Measurements from ENCODE around the gene NXPH4. TPM values are rescaled to one million over a fixed set of nuclear protein-coding genes. Genes with fewer than 3 reads are reported as not detected.

Gene NXPH4
- total and polyA plus RNA-seq, 4 donors, result 0.31 to 1.2 (median 0.46) TPM

DNA sequence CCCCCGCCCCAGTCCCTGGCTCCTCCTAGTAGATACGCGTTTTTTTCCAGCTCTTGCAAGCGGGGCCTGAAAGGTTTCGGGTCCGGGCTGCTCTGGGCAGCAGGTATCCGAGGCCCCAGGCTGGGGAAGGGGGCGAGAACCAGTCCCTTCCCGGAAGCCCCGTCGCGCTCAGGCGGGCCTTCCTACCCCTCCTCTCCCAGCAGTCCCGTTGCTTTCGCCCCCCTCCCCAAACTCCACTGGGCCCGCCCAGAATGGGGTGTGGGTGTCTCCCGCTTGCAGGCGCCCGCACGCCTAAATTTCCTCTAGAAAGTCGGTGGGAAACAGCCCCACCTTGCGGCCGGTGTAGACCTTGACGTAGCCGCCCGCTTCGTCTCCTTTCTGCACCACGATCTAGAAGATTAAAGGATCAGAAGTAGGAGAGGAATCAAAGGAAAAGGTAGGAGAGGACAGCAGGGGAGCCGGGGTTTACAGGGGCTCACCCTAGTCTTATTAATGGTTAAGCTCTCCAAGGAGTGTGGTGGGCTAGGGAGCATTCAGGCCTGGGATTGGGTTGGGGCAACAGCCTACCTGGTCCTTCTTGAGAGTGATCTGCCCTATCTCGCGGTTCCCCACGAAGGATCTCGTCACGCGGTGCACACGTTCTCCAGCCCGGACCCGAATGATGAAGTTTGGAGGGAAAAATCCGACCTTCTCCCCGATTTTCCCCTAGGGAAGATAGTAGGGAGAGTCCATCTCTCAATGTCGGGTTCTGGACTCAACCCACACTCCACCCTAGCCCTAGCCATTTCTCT is 27.1 kb downstream of the NXPH4 start:
- Histone ChIP-seq H3K4me3 (ENCODE audit: low read length in 2 of 2) (no peak overlapping the region), H3K27ac (ENCODE audit: low read depth in 1 of 2, low read length in 2 of 2) (no peak overlapping the region), H3K9me3 (ENCODE audit: control insufficient read depth, low read length) (no peaks in the 10 kb centered on the region), H3K4me1 (ENCODE audit: control insufficient read depth in 1 of 2, insufficient read depth in 2 of 2, low read length in 2 of 2) (no peaks in the 10 kb centered on the region), H3K36me3 (ENCODE audit: control insufficient read depth in 1 of 2, insufficient read depth in 2 of 2, low read length in 1 of 2) (no peaks in the 10 kb centered on the region), H3K27me3 (ENCODE audit: control insufficient read depth in 1 of 2, insufficient read depth in 2 of 2, low read length in 1 of 2) (no peaks in the 10 kb centered on the region)
- 15 to 17% methylated on average over 41 of the region's 41 CpGs for WGBS, 2 donors
- peak; percentile 57 for ATAC-seq (ENCODE audit: low FRiP score)
- DNase-seq, result peak; percentile 86 to 95
- intact Hi-C loops (cut with DNase I), result loop anchor here in 1 of 2 donors (1.0 kb wide), 1 partner anchor 30 kb away; no protein-coding TSS in a partner anchor

DNA sequence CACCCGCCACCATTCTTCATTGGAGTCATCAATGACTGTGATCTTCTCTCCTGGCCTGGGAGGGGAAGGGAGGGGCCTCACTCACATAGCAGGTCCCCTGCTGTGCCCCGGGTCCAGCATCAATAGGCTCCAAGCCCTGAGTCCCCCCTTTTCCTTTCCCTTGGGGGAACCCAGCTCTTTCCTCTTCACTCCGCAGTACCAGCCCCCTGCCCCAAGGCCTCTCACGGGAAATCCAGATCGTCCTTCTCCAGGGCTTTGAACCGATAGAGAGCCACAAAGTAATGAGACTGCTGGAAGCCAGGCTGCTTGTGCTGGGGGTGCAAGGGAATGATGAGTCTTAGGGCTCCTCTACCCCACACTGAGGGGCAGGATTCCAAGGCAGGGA is 27.7 kb downstream of the NXPH4 start:
- ATAC-seq (ENCODE audit: low FRiP score), result no peak
- Histone ChIP-seq H3K27me3 (ENCODE audit: control insufficient read depth in 1 of 2, insufficient read depth in 2 of 2, low read length in 1 of 2) (no peaks in the 10 kb centered on the region), H3K4me3 (ENCODE audit: low read length in 2 of 2) (no peak overlapping the region), H3K4me1 (ENCODE audit: control insufficient read depth in 1 of 2, insufficient read depth in 2 of 2, low read length in 2 of 2) (no peaks in the 10 kb centered on the region), H3K27ac (ENCODE audit: low read depth in 1 of 2, low read length in 2 of 2) (no peak overlapping the region), H3K9me3 (ENCODE audit: control insufficient read depth, low read length) (no peaks in the 10 kb centered on the region), H3K36me3 (ENCODE audit: control insufficient read depth in 1 of 2, insufficient read depth in 2 of 2, low read length in 1 of 2) (no peaks in the 10 kb centered on the region)
- WGBS, 2 donors, result 83 to 85% methylated on average over 6 of the region's 6 CpGs
- DNase-seq, result no peak
- intact Hi-C loops (cut with DNase I), result no loop called here

DNA sequence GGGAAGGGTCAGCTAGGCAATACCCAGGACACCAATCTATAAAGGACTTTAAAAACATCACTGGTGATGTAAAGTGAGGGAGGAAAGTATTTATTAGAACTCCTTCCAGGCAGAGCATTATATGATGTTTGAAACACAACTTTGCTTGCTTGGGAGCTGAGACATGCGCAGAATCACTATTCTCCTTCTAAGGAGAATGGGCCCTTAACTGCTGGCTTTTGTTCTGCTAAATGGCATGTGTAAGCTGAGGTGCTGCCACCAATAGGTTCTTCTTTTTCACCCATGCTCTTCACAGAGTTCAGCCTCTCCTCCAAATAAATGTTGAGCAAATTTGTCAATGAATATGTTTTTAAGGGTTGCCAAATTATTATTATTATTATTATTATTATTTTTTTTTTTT is 30.4 kb downstream of the NXPH4 start:
- intact Hi-C loops (cut with DNase I), result no loop called here
- no peaks in the 10 kb centered on the region for H3K36me3 ChIP-seq (ENCODE audit: control insufficient read depth in 1 of 2, insufficient read depth in 2 of 2, low read length in 1 of 2)
- H3K27me3 ChIP-seq (ENCODE audit: control insufficient read depth in 1 of 2, insufficient read depth in 2 of 2, low read length in 1 of 2), result no peaks in the 10 kb centered on the region
- no peak overlapping the region for H3K4me3 ChIP-seq (ENCODE audit: low read length in 2 of 2)
- no peak for ATAC-seq (ENCODE audit: low FRiP score)
- no peaks in the 10 kb centered on the region for H3K9me3 ChIP-seq (ENCODE audit: control insufficient read depth, low read length)
- no peaks in the 10 kb centered on the region for H3K4me1 ChIP-seq (ENCODE audit: control insufficient read depth in 1 of 2, insufficient read depth in 2 of 2, low read length in 2 of 2)
- WGBS, 2 donors, result 92 to 97% methylated on average over 1 of the region's 1 CpG
- H3K27ac ChIP-seq (ENCODE audit: low read depth in 1 of 2, low read length in 2 of 2), result no peak overlapping the region
- DNase-seq, result no peak

DNA sequence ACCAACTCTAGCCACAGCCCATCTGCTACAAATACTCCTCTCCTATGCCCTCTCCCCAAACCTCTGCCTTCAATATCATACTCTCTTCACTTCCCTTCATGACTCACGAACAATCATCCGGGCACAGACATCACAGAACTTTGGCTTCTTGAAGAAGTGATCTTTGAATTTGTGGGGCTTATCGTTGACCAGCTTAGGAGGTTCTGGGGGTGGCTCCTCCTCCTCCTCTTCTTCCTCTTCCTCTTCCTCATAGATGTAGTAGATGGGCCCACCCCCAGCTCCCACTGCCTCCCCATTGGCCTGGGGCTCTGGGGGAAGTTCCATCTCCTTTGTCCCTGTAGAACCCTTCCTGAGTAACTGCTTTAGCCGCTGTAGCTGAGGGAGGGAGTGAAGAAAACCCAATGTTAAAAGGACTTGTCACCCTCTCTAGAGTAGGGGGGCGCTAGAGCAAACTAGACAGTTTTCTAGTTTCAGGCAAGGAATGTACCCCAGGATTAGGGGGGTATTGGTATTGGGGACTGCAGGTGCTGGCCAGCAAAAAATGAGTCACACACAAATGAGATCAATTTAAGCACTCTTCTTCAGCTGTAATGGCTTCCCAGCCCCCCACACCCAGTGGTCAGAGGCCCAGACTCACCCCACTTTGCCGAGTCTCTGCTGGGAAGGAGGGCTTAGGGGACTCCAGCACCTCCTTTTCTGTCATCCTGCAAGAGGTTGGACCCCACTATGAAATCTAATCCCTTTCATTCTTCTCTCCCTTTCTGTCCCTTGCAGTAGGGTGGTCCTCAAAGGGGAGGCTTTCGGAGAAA is 32.5 kb downstream of the NXPH4 start:
- H3K27ac ChIP-seq (ENCODE audit: low read depth in 1 of 2, low read length in 2 of 2), result no peak overlapping the region
- no peaks in the 10 kb centered on the region for H3K4me1 ChIP-seq (ENCODE audit: control insufficient read depth in 1 of 2, insufficient read depth in 2 of 2, low read length in 2 of 2)
- DNase-seq (no peak), ATAC-seq (ENCODE audit: low FRiP score) (no peak)
- no peaks in the 10 kb centered on the region for H3K36me3 ChIP-seq (ENCODE audit: control insufficient read depth in 1 of 2, insufficient read depth in 2 of 2, low read length in 1 of 2)
- no peaks in the 10 kb centered on the region for H3K27me3 ChIP-seq (ENCODE audit: control insufficient read depth in 1 of 2, insufficient read depth in 2 of 2, low read length in 1 of 2)
- 80 to 82% methylated on average over 7 of the region's 7 CpGs for WGBS, 2 donors
- H3K9me3 ChIP-seq (ENCODE audit: control insufficient read depth, low read length), result no peaks in the 10 kb centered on the region
- H3K4me3 ChIP-seq (ENCODE audit: low read length in 2 of 2), result no peak overlapping the region
- intact Hi-C loops (cut with DNase I), result no loop called here

DNA sequence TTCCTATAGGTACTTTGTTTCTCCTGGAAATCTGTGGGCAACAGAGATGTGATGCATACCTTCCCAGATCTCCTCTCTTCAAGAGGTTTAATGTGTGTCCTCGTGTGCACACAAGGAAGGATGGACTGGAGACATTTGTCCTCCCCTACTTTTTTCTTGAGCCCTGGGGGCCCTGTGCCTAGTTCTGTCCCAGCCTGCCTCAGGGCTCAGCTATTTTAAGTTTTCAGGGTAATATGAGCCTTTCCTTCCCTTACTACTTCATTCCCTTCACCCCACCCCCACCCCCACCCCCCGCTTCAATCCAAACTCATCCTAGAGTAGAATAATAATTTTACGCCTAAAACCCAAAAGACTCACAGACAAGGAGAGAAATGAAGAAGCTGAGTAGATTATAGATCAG is 33.9 kb downstream of the NXPH4 start:
- H3K4me3 ChIP-seq (ENCODE audit: low read length in 2 of 2), result no peak overlapping the region
- no peaks in the 10 kb centered on the region for H3K27me3 ChIP-seq (ENCODE audit: control insufficient read depth in 1 of 2, insufficient read depth in 2 of 2, low read length in 1 of 2)
- H3K36me3 ChIP-seq (ENCODE audit: control insufficient read depth in 1 of 2, insufficient read depth in 2 of 2, low read length in 1 of 2), result no peaks in the 10 kb centered on the region
- ATAC-seq (ENCODE audit: low FRiP score) (no peak), DNase-seq (no peak)
- intact Hi-C loops (cut with DNase I), result no loop called here
- H3K27ac ChIP-seq (ENCODE audit: low read depth in 1 of 2, low read length in 2 of 2), result no peak overlapping the region
- H3K4me1 ChIP-seq (ENCODE audit: control insufficient read depth in 1 of 2, insufficient read depth in 2 of 2, low read length in 2 of 2), result no peaks in the 10 kb centered on the region
- 46 to 63% methylated on average over 3 of the region's 3 CpGs for WGBS, 2 donors
- no peaks in the 10 kb centered on the region for H3K9me3 ChIP-seq (ENCODE audit: control insufficient read depth, low read length)

DNA sequence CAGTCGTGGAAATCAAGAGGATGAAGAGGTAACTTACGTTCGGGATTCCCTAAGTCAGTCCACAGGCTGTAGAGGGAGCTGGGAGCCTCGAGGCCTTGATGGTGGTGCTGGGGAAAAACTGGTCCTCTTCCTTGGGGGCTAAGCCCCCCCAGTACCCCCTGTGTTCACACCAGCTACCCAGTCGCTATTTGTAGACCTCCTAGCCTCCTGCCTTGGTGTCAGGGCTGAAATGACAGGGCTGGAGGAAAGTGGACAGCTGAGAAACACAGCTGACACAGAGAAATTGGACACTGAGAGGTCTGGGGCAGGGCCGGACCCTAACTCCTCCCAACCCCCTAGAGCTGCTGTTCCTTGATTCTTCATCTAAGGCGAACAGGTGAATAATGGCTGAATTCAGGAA is 34.4 kb downstream of the NXPH4 start, which contains the start of gene STAC3:
Gene STAC3 (minus strand): TSS at position 232 of the 400 bp plus-strand sequence. CDS start 1,551 bp downstream, outside the sequence.
- Histone ChIP-seq H3K36me3 (ENCODE audit: control insufficient read depth in 1 of 2, insufficient read depth in 2 of 2, low read length in 1 of 2) (no peaks in the 10 kb centered on the region), H3K4me1 (ENCODE audit: control insufficient read depth in 1 of 2, insufficient read depth in 2 of 2, low read length in 2 of 2) (no peaks in the 10 kb centered on the region), H3K4me3 (ENCODE audit: low read length in 2 of 2) (no peak within 1 kb of the TSS), H3K9me3 (ENCODE audit: control insufficient read depth, low read length) (no peaks in the 10 kb centered on the region), H3K27ac (ENCODE audit: low read depth in 1 of 2, low read length in 2 of 2) (no peak within 1 kb of the TSS), H3K27me3 (ENCODE audit: control insufficient read depth in 1 of 2, insufficient read depth in 2 of 2, low read length in 1 of 2) (no peaks in the 10 kb centered on the region)
- intact Hi-C loops (cut with DNase I), result no loop called here
- 41 to 58% methylated on average over 7 of the region's 7 CpGs for WGBS, 2 donors
- ATAC-seq (ENCODE audit: low FRiP score), result no peak
- DNase-seq, result no peak

DNA sequence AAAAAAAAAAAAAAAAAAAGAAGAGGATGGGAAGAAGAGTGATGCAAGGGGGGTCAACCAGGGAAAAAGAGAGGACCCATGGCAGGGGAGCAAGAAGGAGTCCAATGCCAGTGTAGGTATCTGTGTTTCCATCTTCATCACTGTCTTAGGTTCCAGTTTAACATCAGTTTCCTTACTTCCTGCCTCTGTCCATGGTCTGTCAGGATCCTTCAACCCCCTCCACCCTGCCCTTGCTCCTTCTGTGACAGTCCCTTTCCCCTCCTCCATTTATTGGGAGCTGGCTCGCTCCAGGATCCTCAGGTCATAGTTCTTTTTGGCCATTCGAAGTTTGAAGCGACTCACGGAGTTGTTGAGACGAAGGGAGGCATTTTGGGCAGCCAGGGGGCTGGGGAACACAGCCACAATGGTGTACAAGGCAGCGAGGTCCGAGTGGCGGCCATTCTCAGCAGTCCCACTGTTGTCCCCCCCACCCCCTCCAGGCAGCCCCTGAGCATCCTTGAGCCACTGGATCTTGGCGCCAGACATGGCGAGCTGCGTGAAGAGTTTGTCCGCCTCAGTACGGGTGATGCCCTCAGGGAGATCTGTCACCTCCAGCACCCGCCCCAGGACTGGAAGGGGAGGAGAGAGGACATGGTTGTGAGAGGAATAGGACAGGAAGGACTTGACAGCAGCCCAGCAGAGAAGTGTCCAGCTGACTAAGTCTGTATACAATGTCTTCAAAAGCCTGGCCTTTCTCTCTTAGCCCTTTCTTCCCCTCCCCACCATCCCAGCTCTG is 38.1 kb downstream of the NXPH4 start:
- ATAC-seq (ENCODE audit: low FRiP score) (no peak), DNase-seq (no peak)
- intact Hi-C loops (cut with DNase I), result no loop called here
- Histone ChIP-seq H3K27me3 (ENCODE audit: control insufficient read depth in 1 of 2, insufficient read depth in 2 of 2, low read length in 1 of 2) (no peaks in the 10 kb centered on the region), H3K4me1 (ENCODE audit: control insufficient read depth in 1 of 2, insufficient read depth in 2 of 2, low read length in 2 of 2) (no peaks in the 10 kb centered on the region), H3K27ac (ENCODE audit: low read depth in 1 of 2, low read length in 2 of 2) (no peak overlapping the region), H3K9me3 (ENCODE audit: control insufficient read depth, low read length) (no peaks in the 10 kb centered on the region), H3K4me3 (ENCODE audit: low read length in 2 of 2) (no peak overlapping the region), H3K36me3 (ENCODE audit: control insufficient read depth in 1 of 2, insufficient read depth in 2 of 2, low read length in 1 of 2) (peaks cover 0 to 3% of the 10 kb centered on the region in 2 donors)
- 91 to 95% methylated on average over 13 to 14 of the region's 14 CpGs for WGBS, 2 donors

DNA sequence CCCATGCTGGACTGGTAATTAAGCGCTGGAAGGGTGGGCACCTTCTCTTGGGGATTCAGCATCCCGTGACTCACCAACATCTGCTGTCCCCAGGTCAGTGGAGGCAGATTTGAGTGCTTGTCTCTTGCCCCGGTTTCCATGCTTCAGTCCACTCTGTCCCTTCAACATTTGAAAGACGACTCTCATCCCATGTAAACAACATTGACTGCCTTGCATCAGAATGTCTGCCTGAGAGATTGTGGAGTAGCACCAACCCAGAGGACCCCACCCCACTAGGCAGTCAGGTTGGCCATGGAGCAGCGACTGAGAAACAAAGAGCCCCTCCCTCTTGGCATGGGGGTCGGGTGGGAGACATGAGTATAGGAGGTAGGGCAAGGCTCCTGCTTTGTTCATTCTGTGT is 39.3 kb downstream of the NXPH4 start:
- ATAC-seq (ENCODE audit: low FRiP score) (no peak), DNase-seq (no peak)
- H3K27me3 ChIP-seq (ENCODE audit: control insufficient read depth in 1 of 2, insufficient read depth in 2 of 2, low read length in 1 of 2), result no peaks in the 10 kb centered on the region
- intact Hi-C loops (cut with DNase I), result no loop called here
- no peak overlapping the region for H3K27ac ChIP-seq (ENCODE audit: low read depth in 1 of 2, low read length in 2 of 2)
- WGBS, 2 donors, result 86% methylated on average over 6 of the region's 6 CpGs
- H3K4me3 ChIP-seq (ENCODE audit: low read length in 2 of 2), result no peak overlapping the region
- no peaks in the 10 kb centered on the region for H3K9me3 ChIP-seq (ENCODE audit: control insufficient read depth, low read length)
- H3K4me1 ChIP-seq (ENCODE audit: control insufficient read depth in 1 of 2, insufficient read depth in 2 of 2, low read length in 2 of 2), result no peaks in the 10 kb centered on the region
- H3K36me3 ChIP-seq (ENCODE audit: control insufficient read depth in 1 of 2, insufficient read depth in 2 of 2, low read length in 1 of 2), result peaks cover 0 to 6% of the 10 kb centered on the region in 2 donors

Data from aorta (tissue), 5 donors.